D721Med (cell line): ENCODE results near the gene TACSTD2.
"Not testable (repeated sequence)": the region's sequence is repeated elsewhere in the genome, so short reads cannot be mapped to it uniquely, and the experiment has no call there.

ENCODE experiments used
- DNase-seq: peaks from one replicate; pipeline ENCODE4 v3.0.0; 2011; ENCODE audit warnings: low spot score; ENCODE audit not compliant: insufficient read length
- FAIRE-seq: peaks from 2 replicates; lab custom pipeline; 2011; peaks lifted over from hg19 to GRCh38; lab: Jason Lieb, UNC
- TF ChIP-seq, protein P1 (sequence below): IDR thresholded peaks from 2 replicates; pipeline ENCODE4 v1.5.1; 2012; ENCODE audit warnings: mild to moderate bottlenecking, control low read depth; ENCODE audit not compliant: insufficient read depth; ENCODE audit errors: missing control alignments

The TACSTD2 gene

DNA sequence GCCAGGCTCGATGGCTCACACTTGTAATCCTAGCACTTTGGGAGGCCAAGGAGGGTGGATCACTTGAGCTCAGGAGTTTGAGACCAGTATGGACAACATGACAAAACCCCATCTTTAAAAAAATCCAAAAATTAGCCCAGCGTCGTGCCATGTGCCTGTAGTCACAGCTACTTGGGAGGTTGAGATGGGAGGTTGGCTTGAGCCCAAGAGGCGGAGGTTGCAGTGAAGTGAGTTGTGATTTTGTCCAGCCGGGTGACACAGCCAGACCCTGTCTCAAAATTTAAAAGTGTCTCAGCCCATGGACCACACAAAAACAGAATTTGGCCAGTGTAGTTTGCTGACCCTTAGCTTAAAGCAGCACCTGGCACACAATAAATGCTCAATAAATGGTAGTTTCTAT lies 11.3 kb upstream of the TACSTD2 start:
- DNase-seq (no peak), FAIRE-seq (no peak)
- TF ChIP-seq, protein P1, sequence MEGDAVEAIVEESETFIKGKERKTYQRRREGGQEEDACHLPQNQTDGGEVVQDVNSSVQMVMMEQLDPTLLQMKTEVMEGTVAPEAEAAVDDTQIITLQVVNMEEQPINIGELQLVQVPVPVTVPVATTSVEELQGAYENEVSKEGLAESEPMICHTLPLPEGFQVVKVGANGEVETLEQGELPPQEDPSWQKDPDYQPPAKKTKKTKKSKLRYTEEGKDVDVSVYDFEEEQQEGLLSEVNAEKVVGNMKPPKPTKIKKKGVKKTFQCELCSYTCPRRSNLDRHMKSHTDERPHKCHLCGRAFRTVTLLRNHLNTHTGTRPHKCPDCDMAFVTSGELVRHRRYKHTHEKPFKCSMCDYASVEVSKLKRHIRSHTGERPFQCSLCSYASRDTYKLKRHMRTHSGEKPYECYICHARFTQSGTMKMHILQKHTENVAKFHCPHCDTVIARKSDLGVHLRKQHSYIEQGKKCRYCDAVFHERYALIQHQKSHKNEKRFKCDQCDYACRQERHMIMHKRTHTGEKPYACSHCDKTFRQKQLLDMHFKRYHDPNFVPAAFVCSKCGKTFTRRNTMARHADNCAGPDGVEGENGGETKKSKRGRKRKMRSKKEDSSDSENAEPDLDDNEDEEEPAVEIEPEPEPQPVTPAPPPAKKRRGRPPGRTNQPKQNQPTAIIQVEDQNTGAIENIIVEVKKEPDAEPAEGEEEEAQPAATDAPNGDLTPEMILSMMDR = no peak

DNA sequence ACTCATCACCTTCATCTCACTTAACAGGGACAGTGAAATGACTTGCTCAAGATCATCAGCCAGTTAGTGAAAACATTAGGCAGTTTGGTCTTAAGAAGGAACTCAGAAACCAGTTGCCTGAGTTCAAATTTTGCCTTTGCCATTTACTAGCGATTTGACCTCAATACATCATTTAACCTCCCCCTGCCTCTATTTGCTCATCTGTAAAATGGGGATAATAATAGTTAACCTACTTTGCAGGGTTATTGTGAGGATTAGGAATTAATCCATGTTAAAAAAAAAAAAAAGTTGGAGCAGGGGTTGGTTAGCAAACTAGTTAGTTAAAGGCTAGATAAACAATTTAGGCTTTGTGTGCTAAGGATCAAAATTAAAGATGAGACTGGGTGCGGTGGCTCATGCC lies 10.6 kb upstream of the TACSTD2 start:
- TF ChIP-seq, protein P1 = no peak
- FAIRE-seq = no peak
- DNase-seq = no peak

DNA sequence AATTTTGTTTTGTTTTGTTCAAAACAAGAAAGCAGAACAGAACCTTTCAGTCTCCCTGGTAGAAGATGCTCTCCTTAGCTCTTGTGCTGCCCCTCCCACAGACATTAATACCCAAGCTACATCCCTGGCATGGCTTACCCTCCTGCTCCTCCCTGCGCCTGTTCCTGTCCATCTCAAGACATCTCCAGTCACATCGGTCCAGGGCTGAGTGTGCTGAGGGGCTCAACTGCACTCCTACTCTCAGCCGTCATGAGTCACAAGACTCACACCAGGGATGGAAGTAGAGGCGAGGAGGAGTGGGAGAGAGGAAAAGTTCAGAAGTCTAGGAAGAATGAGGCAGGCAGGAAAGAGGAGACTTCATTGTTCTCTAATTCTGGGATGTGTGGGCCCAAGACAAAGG lies 9.2 kb upstream of the TACSTD2 start:
- FAIRE-seq (no peak), DNase-seq (no peak)
- TF ChIP-seq, protein P1 = no peak

DNA sequence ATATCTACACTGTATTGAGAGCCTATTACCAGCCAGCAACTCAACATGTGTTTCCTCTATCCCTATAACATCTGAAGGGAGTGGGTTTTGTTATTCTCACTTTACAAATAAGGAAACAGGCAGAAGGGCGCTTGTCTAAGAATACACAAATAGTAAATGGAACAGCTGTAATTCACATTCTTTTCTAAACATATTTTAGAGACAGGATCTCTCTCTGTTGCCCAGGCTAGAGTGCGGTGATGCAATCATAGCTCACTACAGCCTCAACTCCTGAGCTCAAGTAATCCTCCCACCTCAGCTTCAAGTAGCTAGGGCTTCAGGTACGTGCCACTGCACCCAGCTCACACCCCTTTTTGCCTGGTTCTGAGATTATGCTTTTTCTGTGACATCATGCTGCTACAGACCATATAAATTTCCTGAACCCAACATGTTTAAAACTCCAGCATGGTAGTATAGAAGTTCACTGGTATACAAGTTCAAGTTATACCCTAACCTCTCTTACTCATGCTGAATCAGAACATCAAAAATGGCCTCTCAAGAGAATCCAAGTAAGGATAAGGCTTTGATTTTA lies 8.6 kb upstream of the TACSTD2 start:
- FAIRE-seq (no peak), DNase-seq (no peak)
- TF ChIP-seq, protein P1 = no peak

DNA sequence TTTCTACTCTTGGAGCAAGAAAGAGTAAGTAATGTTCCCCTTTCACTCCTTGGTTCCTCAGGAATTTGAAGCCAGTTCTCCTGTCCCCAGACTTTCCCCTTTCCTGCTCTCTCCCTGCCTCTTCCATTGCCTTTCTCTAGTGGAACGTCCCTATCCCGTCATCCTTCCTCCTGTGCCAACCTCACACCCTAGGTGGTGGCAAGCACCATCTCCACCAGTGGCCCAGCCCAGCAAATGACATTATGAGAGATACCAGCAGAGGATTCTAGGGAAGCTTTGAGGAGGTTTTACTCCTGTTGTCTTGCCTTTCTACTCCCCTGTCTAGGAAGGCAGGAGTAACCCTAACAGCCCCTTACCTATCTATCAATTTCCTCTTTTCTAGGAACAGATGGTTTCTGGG lies 8.1 kb upstream of the TACSTD2 start:
- TF ChIP-seq, protein P1 = no peak
- no peak for FAIRE-seq
- DNase-seq = no peak

DNA sequence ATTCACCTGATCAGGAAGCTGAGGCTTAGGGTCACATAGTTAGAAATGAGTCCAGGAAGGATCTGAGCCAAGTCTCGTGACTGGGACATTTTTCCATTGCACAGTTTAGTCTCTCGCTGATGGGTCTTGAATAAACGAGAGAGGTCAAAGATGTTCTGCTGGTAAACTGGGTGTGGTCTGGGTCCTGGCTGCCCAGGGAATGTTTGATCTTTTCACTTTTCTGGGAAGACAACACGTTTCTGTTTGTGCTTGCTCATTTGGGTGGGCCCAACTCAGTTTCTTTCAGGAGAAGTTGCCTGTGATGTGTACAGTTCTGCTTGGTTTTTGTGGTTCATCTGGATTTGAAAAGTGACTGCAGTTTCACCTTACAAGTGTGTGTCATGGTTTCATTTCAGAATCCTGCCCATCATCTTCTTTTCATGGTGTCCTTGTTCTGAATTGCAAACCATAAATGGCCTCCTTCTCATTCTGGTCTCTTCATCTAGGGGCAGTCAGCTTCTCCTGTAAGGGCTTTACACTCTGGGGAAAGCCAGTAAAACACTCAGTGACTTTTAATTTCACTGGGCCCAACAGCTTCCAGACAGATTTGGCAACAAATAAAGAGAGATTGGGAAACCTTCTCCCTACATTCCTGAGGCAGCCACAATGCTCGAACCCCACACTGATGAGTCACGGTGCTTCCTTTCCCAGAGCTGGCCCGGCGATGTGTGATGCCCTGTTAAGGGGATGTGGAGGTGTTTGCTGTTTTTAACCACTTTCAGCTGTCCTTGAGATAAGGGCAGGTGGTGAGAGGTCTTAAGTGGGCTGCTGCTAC lies 7.2 kb upstream of the TACSTD2 start:
- no peak for FAIRE-seq
- DNase-seq = no peak
- TF ChIP-seq, protein P1 = no peak

DNA sequence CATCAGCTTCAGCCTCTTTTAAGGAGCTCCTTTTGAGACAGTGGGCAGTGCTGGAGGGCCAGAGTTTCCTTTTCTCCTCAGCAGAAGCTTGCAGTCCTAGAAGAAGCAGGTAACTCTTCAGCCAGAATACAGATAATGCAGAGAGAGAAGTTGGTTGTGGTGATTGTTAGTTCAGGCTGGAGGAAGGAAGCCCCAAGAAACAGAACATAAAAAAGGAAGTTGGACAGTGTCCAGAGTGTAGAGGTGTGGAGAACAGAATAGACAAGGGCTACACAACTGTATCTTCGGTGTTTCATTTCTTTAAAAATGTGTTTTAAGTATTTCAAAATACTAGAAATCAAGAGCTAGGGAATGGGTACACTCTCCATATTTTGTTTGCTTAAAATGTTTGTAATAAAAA lies 6.4 kb upstream of the TACSTD2 start:
- FAIRE-seq (no peak), DNase-seq (no peak)
- TF ChIP-seq, protein P1 = no peak

DNA sequence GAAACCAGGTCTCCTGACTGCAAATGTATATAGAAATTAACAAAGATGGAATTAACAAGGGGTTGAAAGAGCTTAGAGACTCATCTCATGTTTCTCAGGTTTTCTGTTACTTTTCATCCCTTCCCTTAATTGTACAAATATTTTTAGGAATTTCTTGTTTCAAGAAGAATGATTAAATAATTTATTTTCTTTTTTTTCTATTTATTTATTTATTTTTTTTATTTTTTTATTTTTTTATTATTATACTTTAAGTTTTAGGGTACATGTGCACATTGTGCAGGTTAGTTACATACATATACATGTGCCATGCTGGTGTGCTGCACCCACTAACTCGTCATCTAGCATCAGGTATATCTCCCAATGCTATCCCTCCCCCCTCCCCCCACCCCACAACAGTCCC lies 5.1 kb upstream of the TACSTD2 start:
- not testable (repeated sequence) for DNase-seq, FAIRE-seq
